NCI-H128 (cell line): Measurements from ENCODE around the gene FAM83B.
"Not testable (repeated sequence)": the region's sequence is repeated elsewhere in the genome, so short reads cannot be mapped to it uniquely, and the experiment has no call there.

ENCODE experiments used
- DNase-seq: peaks from one replicate; lab custom pipeline; 2025; ENCODE audit not compliant: unreplicated experiment; lab: John Stamatoyannopoulos, UW

Gene FAM83B

GRCh38 chr6:54860132-54860531, 13.6 kb downstream of the FAM83B start:
- DNase-seq: no peak

GRCh38 chr6:54860739-54861138, 14.2 kb downstream of the FAM83B start:
- DNase-seq: no peak

- DNase-seq: no peak
Measured at GRCh38 chr6:54861905-54862616, 15.5 kb downstream of the FAM83B start.

GRCh38 chr6:54864272-54864671, 17.7 kb downstream of the FAM83B start:
- DNase-seq: no peak

DNA sequence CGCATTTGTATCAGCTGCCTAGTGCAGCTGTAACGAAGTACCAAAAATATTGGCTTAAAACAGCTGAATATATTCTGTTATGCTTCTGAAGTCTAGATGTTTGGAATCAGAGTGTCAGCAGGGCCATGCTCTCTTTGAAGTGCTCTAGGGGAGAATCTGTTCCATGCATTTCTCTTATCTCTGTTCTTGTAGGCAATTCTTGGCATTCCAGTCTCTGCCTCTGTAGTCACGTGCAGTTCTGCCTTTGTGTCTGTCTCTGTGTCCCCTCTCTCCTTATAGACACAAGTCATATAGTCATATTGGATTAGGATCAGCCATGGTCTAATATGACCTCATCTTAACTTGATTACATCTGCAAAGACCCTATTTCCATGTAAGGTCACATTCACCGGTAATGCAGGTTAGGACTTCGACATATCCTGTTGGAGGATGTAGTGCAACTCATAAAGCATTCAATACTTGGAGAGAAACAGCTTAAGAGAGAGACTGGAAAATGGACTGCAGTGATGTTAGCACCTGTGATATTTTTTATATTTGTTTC, 18.6 kb downstream of the FAM83B start:
- no peak for DNase-seq

DNA sequence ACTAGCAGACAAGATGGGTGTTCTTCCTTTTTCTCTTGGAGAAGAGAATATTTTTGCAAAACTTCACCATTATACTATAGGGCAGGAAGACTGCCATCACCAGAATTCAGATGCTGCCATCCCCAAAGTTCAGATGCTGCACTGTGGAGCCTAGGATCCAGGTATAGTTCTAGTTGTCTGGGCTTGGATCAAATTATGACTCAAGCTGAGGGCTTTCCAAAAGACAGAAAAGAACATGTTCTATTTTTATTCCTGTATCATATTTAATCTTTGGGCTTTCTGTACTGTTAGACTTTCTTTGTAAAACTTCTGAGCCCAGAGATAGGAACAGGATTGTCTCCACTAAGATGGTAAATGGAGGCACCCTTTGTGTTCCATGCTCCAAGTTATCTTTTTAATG, 22.0 kb downstream of the FAM83B start:
- no peak for DNase-seq

GRCh38 chr6:54873599-54873998, 27.0 kb downstream of the FAM83B start:
- no peak for DNase-seq

DNA sequence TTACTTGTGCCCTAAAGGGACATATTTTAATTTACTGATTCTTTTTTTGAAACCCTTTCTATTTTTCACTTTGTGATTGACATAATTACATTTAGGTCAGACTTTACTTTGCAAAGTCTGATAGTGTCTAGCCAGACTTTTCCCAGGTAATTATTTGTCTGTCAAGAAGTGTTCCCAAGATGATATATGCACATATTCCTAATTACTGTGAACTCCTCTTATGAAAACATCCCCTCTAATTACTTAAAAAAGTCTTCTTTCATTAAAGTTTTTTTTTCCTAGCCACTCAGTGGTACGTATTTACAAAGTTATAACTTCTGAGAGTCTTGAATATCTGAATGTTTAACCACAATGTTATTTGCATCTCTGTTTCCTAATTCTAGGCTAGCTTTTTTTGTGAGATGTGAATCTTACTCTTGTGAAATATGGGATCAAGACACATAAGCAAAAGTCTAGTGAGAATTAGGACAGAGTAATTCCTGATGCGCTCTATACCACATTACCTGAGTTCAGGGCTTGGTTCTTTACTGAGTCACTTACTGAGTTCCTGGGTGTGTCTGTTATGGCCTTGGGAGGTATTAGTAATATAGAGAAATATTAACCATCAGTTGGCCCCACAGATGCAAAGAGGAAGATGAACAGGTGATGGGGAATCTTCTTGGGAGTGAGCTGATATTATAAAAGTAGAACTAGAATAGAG, 27.9 kb downstream of the FAM83B start:
- DNase-seq: no peak

GRCh38 chr6:54875539-54875938, 29.0 kb downstream of the FAM83B start:
- no peak for DNase-seq

- no peak for DNase-seq
Measured at GRCh38 chr6:54876365-54876764, 29.8 kb downstream of the FAM83B start.

GRCh38 chr6:54876871-54877270, 30.3 kb downstream of the FAM83B start:
- DNase-seq: no peak

- no peak for DNase-seq
Measured at GRCh38 chr6:54877713-54878317, 31.2 kb downstream of the FAM83B start.

DNA sequence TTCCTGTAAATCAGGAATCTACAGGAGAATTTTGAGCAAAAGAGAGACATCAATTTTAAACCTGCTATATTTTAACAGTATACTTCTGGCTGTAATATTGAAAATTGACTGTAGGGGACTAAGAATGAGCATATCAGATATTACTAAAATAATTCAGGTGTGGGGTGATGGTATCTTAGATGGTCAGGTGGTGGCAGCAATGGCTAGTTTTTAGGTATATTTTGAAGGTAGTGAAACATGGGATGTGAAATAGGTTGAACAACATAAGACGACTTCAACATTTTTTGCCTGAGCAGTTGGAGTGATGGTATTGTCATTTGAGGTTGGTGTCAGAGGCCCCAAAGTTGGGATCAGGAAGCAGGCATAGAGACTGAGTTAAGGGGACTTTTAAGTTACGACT, 32.1 kb downstream of the FAM83B start:
- DNase-seq: no peak

DNA sequence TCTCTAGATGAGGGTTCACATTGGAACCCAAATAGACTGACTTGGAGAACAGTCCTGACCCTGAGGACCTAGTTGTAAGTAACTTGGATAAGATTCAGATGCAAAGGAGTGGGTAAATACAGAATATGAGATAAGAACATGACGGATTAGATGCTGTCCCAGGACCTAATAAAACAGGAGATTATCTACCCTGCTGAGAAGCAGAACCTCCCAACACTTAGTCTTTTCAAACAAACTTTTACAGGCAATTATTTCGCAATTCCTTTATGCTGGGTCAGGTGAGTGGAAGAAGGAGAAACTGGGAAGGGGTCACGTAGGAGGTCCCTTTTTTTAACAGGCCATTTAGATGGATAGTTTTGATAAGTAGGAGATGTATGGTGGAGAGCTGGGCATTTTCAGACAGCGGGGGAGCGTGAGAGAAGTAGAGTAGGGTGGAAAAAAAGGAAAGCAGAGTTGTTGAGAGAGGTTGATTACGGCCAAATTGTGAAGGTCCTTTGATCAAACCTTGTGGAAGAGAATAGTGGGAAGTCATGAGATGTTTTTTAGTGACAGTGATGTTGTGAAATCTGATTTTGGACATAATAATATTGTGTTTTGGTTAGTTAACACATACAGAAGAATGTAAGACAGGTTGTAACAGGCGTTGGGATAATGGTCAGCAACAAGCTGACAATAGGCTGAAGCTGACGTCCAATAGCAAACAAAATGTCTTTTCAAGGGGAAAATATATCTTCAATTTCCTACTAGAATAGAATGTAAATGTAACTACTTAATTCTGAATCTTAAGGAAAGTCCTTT, 32.8 kb downstream of the FAM83B start:
- DNase-seq: no peak

GRCh38 chr6:54881067-54881730, 34.6 kb downstream of the FAM83B start:
- no peak for DNase-seq

DNA sequence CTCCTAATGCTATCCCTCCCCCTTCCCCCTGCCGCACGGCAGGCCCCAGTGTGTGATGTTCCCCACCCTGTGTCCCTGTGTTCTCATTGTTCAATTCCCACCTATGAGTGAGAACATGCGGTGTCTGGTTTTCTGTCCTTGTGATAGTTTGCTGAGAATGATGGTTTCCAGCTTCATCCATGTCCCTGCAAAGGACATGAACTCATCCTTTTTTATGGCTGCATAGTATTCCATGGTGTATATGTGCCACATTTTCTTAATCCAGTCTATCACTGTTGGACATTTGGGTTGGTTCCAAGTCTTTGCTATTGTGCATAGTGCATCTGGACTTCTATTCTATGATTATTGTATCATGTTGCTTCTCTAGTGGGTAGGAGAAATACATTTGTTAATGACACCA, 35.3 kb downstream of the FAM83B start:
- DNase-seq: not testable (repeated sequence)

- DNase-seq: no peak
Measured at GRCh38 chr6:54886932-54887584, 40.5 kb downstream of the FAM83B start.

DNA sequence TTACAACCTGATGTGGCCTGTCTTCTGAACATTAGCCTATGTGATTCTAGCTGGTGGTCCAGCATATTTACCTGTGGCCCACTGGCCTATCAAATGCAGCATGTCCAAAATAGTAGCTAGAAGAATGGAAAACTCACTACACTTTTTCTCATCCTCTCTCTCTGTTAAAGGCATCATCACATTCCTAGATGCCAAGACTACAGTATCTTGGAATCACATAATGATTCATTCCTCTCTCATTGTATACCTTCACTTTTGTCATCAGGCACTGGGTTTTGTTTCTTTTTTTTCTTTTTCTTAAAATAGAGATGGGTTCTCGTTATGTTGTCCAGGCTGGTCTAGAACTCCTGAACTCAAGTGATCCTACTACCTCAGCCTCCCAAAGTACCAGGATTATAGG, 45.0 kb downstream of the FAM83B start:
- no peak for DNase-seq

GRCh38 chr6:54892831-54893230, 46.3 kb downstream of the FAM83B start:
- no peak for DNase-seq

DNA sequence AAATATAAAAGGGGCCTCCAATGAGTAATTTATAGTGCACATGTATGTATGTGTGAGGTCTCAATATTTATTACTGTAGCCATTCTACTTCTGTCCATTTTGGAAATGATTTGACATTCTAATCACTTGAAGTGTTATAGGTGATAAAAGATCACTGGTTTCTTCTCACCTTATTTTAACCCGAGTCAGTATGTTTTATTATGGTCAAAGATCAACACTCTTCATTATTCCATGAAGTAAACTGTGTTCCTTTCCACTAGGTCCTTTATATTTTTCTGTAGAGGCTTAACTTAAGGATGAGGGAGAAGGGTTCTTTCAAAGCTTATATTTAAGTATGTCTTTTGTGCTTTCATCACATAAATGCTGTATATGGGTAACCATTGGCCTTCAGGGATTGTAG, 47.2 kb downstream of the FAM83B start:
- DNase-seq: no peak
